GM18858 (cell line): ENCODE results near the gene C18orf63.

Experiments
- ATAC-seq: cut with Tn5 transposase; IDR thresholded peaks from one replicate; pipeline ENCODE4 v1.9.1; 2021; ENCODE audit not compliant: unreplicated experiment

The C18orf63 gene

GRCh38 chr18:74375999-74376398, 60.4 kb downstream of the C18orf63 start:
- ATAC-seq = no peak

- no peak for ATAC-seq
These were observed 60.9 kb downstream of the C18orf63 start for GRCh38 chr18:74376523-74376922.

DNA sequence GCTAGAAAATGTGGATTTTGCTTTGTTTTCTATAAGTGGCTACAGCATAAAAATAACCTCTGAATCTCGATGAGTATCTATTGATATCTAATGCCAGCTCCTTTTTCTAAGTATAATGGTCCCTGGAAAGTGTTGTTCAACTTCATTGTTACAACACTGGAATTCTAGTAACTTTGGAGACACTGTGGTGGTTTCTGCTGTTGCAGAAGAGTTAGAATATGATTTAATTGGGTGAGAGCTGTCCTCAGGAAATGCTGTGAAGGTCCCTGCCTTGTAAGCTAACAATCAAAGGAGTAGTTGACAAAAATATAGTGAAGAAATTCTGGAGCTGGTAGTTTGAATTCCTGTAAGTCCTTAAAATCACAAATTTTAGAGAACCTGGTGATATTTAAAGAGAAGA, 62.1 kb downstream of the C18orf63 start:
- no peak for ATAC-seq

DNA sequence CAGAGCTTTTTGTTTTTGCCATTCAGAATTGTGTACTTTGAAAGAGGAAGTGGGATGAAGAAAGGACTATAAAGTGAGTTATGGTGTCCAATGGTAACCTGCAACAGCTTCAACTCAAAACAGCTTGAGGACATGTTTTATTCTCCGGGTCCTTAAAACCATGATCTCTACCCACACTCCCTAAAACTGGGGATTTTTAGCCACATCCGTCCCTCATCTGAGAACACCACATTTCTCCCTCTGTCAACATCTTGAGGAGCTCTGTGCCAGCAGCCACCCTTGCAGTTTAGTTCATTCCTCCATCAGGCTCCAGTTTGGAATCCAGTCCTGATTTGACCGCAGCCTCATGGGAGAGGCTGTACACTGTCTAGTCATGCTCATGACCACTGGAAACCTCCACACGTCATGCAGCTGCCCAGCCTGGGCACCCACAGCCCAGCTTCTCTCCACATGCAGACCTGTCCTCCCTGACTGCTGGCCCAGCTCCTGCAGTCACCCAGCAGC, 62.6 kb downstream of the C18orf63 start:
- ATAC-seq = peak; percentile 68

GRCh38 chr18:74380916-74381315, 65.3 kb downstream of the C18orf63 start:
- no peak for ATAC-seq

GRCh38 chr18:74381621-74382295, 66.1 kb downstream of the C18orf63 start:
- no peak for ATAC-seq

GRCh38 chr18:74382481-74383017, 66.9 kb downstream of the C18orf63 start:
- no peak for ATAC-seq

- no peak for ATAC-seq
These were observed 71.7 kb downstream of the C18orf63 start for GRCh38 chr18:74387383-74387782.

GRCh38 chr18:74388227-74388626, 72.6 kb downstream of the C18orf63 start:
- no peak for ATAC-seq

GRCh38 chr18:74389171-74389927, 73.7 kb downstream of the C18orf63 start:
- no peak for ATAC-seq

- ATAC-seq = no peak
These were observed 74.4 kb downstream of the C18orf63 start for GRCh38 chr18:74389991-74390390.

DNA sequence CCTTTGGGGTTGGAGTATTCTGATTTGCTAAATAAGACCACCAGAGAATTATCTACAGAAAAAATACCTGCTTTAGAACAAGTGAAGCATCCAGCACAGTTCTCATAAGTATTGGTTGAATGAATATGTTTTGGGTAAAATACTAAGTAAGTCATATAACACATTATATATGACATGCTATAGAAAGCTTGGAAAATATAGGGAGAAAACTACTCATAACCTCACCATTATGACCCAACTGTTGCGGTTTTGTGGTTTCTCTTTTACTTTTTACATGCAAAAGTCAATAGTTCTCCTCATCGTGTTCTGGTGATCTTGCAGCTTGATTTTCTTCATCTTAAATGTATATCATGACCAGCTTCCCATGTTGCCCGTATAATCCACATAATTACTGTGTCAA, 75.3 kb downstream of the C18orf63 start:
- no peak for ATAC-seq

DNA sequence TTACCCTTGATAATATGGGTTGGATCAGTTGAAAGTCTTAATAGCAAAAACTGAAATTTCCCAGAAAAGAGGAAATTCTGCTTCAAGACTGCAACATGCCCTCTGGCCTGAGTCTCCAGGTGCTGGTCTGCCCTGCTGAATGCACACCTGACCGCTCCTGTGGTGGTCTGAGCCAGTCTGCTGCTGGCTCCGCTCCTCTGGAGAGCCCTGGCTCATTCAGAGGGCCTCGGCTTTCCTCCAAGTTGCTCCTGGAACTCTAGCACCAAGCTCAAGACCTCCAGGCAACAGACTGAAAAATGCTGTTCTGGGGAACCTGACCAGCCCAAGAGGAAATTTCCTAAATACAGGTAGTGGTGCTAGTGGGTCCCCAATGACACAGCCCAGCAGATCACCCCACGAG, 76.7 kb downstream of the C18orf63 start:
- no peak for ATAC-seq

DNA sequence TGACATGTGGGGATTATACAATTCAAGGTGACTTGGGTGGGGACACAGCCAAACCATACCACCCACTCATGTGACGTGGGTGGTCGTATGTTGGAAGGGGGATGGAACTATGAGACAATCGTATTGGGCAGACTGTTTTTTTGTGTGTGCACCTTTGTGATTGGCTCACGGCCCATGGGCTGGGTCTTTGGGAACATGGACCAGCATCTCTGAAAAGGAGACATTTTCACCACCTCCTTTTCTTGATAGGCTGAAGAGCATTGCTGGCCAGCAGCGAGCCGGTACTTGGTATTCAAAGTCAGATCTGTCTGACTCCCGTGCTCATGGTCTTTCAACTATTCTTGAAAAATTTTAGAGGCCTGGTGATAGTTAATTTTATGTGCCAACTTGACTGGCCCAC, 79.4 kb downstream of the C18orf63 start:
- no peak for ATAC-seq

GRCh38 chr18:74395648-74396154, 80.1 kb downstream of the C18orf63 start:
- ATAC-seq = no peak

GRCh38 chr18:74396171-74397169, 80.8 kb downstream of the C18orf63 start:
- no peak for ATAC-seq

GRCh38 chr18:74397572-74397971, 81.9 kb downstream of the C18orf63 start:
- ATAC-seq = no peak

DNA sequence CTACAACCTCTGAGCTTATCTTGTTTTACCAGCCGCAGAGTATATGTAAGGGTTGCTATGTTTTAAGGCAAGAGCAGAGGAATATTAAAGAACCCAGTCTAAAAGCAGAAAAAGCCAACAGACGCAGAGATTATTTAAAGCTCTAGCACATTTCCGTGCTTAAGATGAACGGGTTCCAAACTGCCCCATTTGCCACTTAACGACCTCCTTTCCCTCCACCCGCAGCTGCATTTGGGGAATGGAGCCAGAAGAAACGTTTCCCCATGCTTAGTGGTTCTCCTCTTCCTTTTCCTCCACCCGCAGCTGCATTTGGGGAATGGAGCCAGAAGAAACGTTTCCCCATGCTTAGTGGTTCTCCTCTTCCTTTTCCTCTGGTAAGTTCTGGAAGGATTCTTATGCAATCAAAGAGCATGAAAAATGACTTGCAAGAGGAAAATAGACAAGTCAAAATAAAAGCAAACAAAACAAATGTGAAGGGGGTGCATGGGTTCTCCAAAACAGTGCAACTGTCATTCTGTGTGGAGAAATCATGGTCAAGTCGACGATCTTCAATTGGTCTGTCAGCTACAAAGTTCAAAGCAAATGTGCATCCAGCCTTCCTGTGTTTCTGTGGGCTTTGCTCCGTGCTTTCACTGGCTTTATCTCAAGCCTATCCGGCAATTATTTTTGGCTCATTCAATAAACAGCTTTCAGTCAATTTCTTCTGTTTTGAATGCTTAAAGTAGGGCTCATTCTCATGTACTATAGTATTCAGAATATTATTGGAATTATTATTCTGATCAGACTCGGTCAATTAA, 83.7 kb downstream of the C18orf63 start:
- ATAC-seq = no peak

DNA sequence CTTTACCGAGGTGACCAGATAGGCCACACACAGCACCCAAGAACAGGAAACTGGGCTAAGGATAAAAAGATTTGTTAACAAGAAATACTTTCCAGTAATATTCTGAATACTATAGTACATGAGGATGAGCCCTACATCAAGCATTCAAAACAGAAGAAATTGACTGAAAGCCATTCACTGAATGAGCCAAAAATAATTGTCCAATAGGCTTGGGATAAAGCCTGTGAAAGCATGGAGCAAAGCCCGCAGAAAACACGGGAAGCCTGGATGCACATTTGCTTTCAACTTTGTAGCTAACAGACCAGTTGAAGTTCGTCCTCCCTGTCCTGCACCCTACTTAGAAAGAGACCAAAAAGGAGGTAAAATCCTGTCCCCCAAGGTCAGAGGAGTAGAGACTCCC, 85.2 kb downstream of the C18orf63 start:
- no peak for ATAC-seq
